Common myeloid progenitor, CD34-positive (primary cell): Measurements from ENCODE around the gene ANKS1A.

Experiments
- CTCF ChIA-PET: fragments of 350-600 bp; sonication (Branson Sonifier 250); formaldehyde crosslinking; loops from one replicate; lab custom pipeline; 2021; ENCODE audit warnings: antibody characterized with exemption; lab: Charles Lee
- POLR2A ChIA-PET: fragments of 350-600 bp; sonication (Branson Sonifier 250); formaldehyde crosslinking; loops from one replicate; lab custom pipeline; 2021; ENCODE audit warnings: antibody characterized with exemption; lab: Charles Lee
- DNase-seq, 3 donors: peaks; one replicate each; pipeline versions ENCODE4 v3.0.0 to v3.0.0-alpha.2; 2013
- H3K27ac ChIP-seq, 2 experiments: 1 replicate in 1 of 2; 2 replicates in 1 of 2; pipeline ENCODE4 v1.7.0; 2013; ENCODE audit warnings: inconsistent platforms in 2 of 2, low read length in 2 of 2, mild to moderate bottlenecking in 2 of 2, low read depth in 1 of 2, moderate library complexity in 1 of 2; ENCODE audit not compliant: severe bottlenecking in 2 of 2, insufficient read depth in 1 of 2, poor library complexity in 1 of 2
- H3K27me3 ChIP-seq, 5 experiments: replicated peaks in 2 of 5; 1 replicate in 3 of 5; 2 replicates in 2 of 5; pipeline versions ENCODE4 v1.6.1 to v1.7.0; 2013; ENCODE audit warnings: low read length in 4 of 5, mild to moderate bottlenecking in 2 of 5, moderate library complexity in 2 of 5, inconsistent platforms in 1 of 5; ENCODE audit not compliant: insufficient read depth in 5 of 5, control insufficient read depth in 4 of 5
- H3K36me3 ChIP-seq, 4 experiments: 1 replicate in 2 of 4; 2 replicates in 2 of 4; pipeline versions ENCODE4 v1.6.1 to v1.7.0; 2013; ENCODE audit warnings: low read length in 3 of 4, control low read depth in 1 of 4, mild to moderate bottlenecking in 1 of 4; ENCODE audit not compliant: control insufficient read depth in 4 of 4, insufficient read depth in 4 of 4
- H3K4me1 ChIP-seq, 4 experiments: 1 replicate in 3 of 4; 2 replicates in 1 of 4; pipeline versions ENCODE4 v1.6.1 to v1.7.1; 2013; ENCODE audit warnings: low read length in 3 of 4, mild to moderate bottlenecking in 3 of 4, control low read depth in 1 of 4, inconsistent platforms in 1 of 4, moderate library complexity in 1 of 4; ENCODE audit not compliant: control insufficient read depth in 4 of 4, insufficient read depth in 4 of 4; ENCODE audit errors: control extremely low read depth in 1 of 4
- H3K4me3 ChIP-seq, 7 experiments: 1 replicate in 4 of 7; 2 replicates in 3 of 7; pipeline versions ENCODE4 v1.5.1 to v1.7.0; 2013; ENCODE audit warnings: mild to moderate bottlenecking in 7 of 7, low read length in 6 of 7, moderate library complexity in 6 of 7, inconsistent platforms in 2 of 7, low read depth in 2 of 7, control low read depth in 1 of 7; ENCODE audit not compliant: insufficient read depth in 4 of 7, control insufficient read depth in 1 of 7; ENCODE audit errors: extremely low read depth in 1 of 7
- H3K9me3 ChIP-seq, 5 experiments: 1 replicate in 4 of 5; 2 replicates in 1 of 5; pipeline versions ENCODE4 v1.6.1 to v1.7.1; 2013; ENCODE audit warnings: low read length in 4 of 5, mild to moderate bottlenecking in 2 of 5, inconsistent platforms in 1 of 5, low read depth in 1 of 5, moderate library complexity in 1 of 5; ENCODE audit not compliant: control insufficient read depth in 4 of 5, insufficient read depth in 2 of 5; ENCODE audit errors: control extremely low read depth in 1 of 5
- WGBS: methylation state at CpG from one replicate; pipeline ENCODE4 v1.1.5; 2013; ENCODE audit not compliant: insufficient coverage; 5-methylcytosine and 5-hydroxymethylcytosine counted together

Gene ANKS1A

GRCh38 chr6:35043381-35044130, 154.5 kb downstream of the ANKS1A start:
- H3K27ac ChIP-seq, result peak overlapping the region in 1 of 2 experiments; percentile 38
- POLR2A ChIA-PET, result no interaction called here
- CTCF ChIA-PET, result interaction anchor here (1.1 to 1.3 kb wide), 2 partner anchors 9 to 15 kb away, joined by 3 to 6 read pairs; no protein-coding TSS in a partner anchor

GRCh38 chr6:35044145-35044745, 155.2 kb downstream of the ANKS1A start:
- 64% methylated on average over 14 of the region's 16 CpGs for WGBS
- no peaks in the 10 kb centered on the region for H3K9me3 ChIP-seq
- DNase-seq, result no peak
- no peaks in the 10 kb centered on the region for H3K27me3 ChIP-seq
- POLR2A ChIA-PET, result no interaction called here
- no peak overlapping the region for H3K4me3 ChIP-seq
- CTCF ChIA-PET, result interaction anchor here (1.1 to 2.3 kb wide), 4 partner anchors 9 to 95 kb away, joined by 3 to 6 read pairs (median 5); no protein-coding TSS in a partner anchor
- peaks cover 0 to 10% (median 7%) of the 10 kb centered on the region in 4 experiments for H3K36me3 ChIP-seq
- H3K4me1 ChIP-seq, result peaks cover 51 to 82% (median 81%) of the 10 kb centered on the region in 4 experiments
- H3K27ac ChIP-seq, result peak overlapping the region; percentile 26 to 63

More at GRCh38 chr6:35043381-35044130, 154.5 kb downstream of the ANKS1A start:
- 61% methylated on average over 3 of the region's 4 CpGs for WGBS
- H3K27me3 ChIP-seq, result no peaks in the 10 kb centered on the region
- no peak for DNase-seq
- H3K4me3 ChIP-seq, result no peak overlapping the region
- peaks cover 0 to 10% (median 7%) of the 10 kb centered on the region in 4 experiments for H3K36me3 ChIP-seq
- H3K4me1 ChIP-seq, result peaks cover 45 to 75% (median 74%) of the 10 kb centered on the region in 4 experiments
- no peaks in the 10 kb centered on the region for H3K9me3 ChIP-seq

- Histone ChIP-seq H3K36me3 (peaks cover 0 to 9% (median 3%) of the 10 kb centered on the region in 4 experiments), H3K9me3 (no peaks in the 10 kb centered on the region), H3K27ac (peak overlapping the region; percentile 26 to 63), H3K4me1 (peaks cover 55 to 89% (median 87%) of the 10 kb centered on the region in 4 experiments), H3K4me3 (no peak overlapping the region), H3K27me3 (no peaks in the 10 kb centered on the region)
- ChIA-PET POLR2A (no interaction called here), CTCF (interaction anchor here (1.1 to 2.3 kb wide), 7 partner anchors 10 to 95 kb away, joined by 3 to 6 read pairs (median 4); no protein-coding TSS in a partner anchor)
- peak in 2 of 3 donors; percentile 83 to 87 for DNase-seq
- 0% methylated on average over 3 of the region's 3 CpGs for WGBS
Observed at GRCh38 chr6:35044761-35045421, 155.8 kb downstream of the ANKS1A start.

GRCh38 chr6:35046103-35046502, 157.0 kb downstream of the ANKS1A start:
- ChIA-PET CTCF (interaction anchor here (1.1 to 2.3 kb wide), 5 partner anchors 15 to 93 kb away, joined by 3 to 6 read pairs (median 4); no protein-coding TSS in a partner anchor), POLR2A (no interaction called here)
- 87% methylated on average over 3 of the region's 3 CpGs for WGBS
- DNase-seq, result no peak
- peaks cover 0 to 3% (median 0%) of the 10 kb centered on the region in 4 experiments for H3K36me3 ChIP-seq
- H3K4me1 ChIP-seq, result peaks cover 58 to 99% (median 98%) of the 10 kb centered on the region in 4 experiments
- H3K4me3 ChIP-seq, result no peak overlapping the region
- H3K27me3 ChIP-seq, result no peaks in the 10 kb centered on the region
- no peaks in the 10 kb centered on the region for H3K9me3 ChIP-seq
- peak overlapping the region; percentile 18 to 63 for H3K27ac ChIP-seq

- CTCF ChIA-PET, result interaction anchor here (2.0 to 8.3 kb wide), 4 partner anchors 9 to 92 kb away, joined by 8 to 49 read pairs (median 9); no protein-coding TSS in a partner anchor
- H3K27ac ChIP-seq, result peak overlapping the region; percentile 64 to 80
- H3K4me1 ChIP-seq, result peaks cover 58 to 99% (median 97%) of the 10 kb centered on the region in 4 experiments
- peak; percentile 69 to 94 (median 86) for DNase-seq
- peak overlapping the region in 3 of 7 experiments; percentile 21 to 37 (median 29) for H3K4me3 ChIP-seq
- POLR2A ChIA-PET, result no interaction called here
- H3K27me3 ChIP-seq, result no peaks in the 10 kb centered on the region
- no peaks in the 10 kb centered on the region for H3K9me3 ChIP-seq
- WGBS, result no CpG with 5 or more reads among the region's 1 CpG
- H3K36me3 ChIP-seq, result peaks cover 0 to 9% (median 0%) of the 10 kb centered on the region in 4 experiments
Observed at GRCh38 chr6:35046862-35047261, 157.8 kb downstream of the ANKS1A start.

GRCh38 chr6:35047265-35048011, 158.4 kb downstream of the ANKS1A start:
- Histone ChIP-seq H3K9me3 (no peaks in the 10 kb centered on the region), H3K36me3 (peaks cover 0 to 9% (median 0%) of the 10 kb centered on the region in 4 experiments), H3K27me3 (no peaks in the 10 kb centered on the region), H3K4me3 (peak overlapping the region in 5 of 7 experiments; percentile 12 to 37 (median 29)), H3K27ac (peak overlapping the region; percentile 64 to 80), H3K4me1 (peaks cover 56 to 98% (median 93%) of the 10 kb centered on the region in 4 experiments)
- ChIA-PET POLR2A (interaction anchor here (0.6 kb wide), 1 partner anchor 45 kb away, joined by 3 read pairs; no protein-coding TSS in a partner anchor), CTCF (interaction anchor here (0.6 to 8.3 kb wide), 6 partner anchors 10 to 1817 kb away, joined by 3 to 49 read pairs (median 8); no protein-coding TSS in a partner anchor)
- DNase-seq, result peak; percentile 72 to 95 (median 92)
- 20% methylated on average over 5 of the region's 7 CpGs for WGBS
